H9 (cell line): Measurements from ENCODE around the gene SLC19A1. TPM values are rescaled to one million over a fixed set of nuclear protein-coding genes. Genes with fewer than 3 reads are reported as not detected.

Source experiments
- DNase-seq: peaks from one replicate; pipeline ENCODE4 v3.0.0-alpha.2; 2017
- H2AFZ ChIP-seq: one replicate; pipeline ENCODE4 v1.6.1; 2013; ENCODE audit warnings: mild to moderate bottlenecking, low read length, control low read depth, moderate library complexity
- H2AK5ac ChIP-seq: 2 replicates; pipeline ENCODE4 v1.6.1; 2013; ENCODE audit warnings: low read length, control low read depth, mixed read lengths; ENCODE audit not compliant: insufficient read length
- H2BK120ac ChIP-seq: one replicate; pipeline ENCODE4 v1.6.1; 2013; ENCODE audit warnings: low read depth, mild to moderate bottlenecking, low read length, control low read depth, inconsistent platforms; ENCODE audit not compliant: poor library complexity, severe bottlenecking
- H2BK12ac ChIP-seq: 2 replicates; pipeline ENCODE4 v1.6.1; 2013; ENCODE audit warnings: low read length, control low read depth, mixed read lengths, low read depth; ENCODE audit not compliant: insufficient read length
- H2BK15ac ChIP-seq: 2 replicates; pipeline ENCODE4 v1.6.1; 2013; ENCODE audit warnings: low read depth, low read length, control low read depth
- H2BK20ac ChIP-seq: one replicate; pipeline ENCODE4 v1.6.1; 2013; ENCODE audit warnings: low read depth, mild to moderate bottlenecking, low read length, control low read depth, inconsistent platforms; ENCODE audit not compliant: poor library complexity, severe bottlenecking
- H2BK5ac ChIP-seq: 2 replicates; pipeline ENCODE4 v1.6.1; 2013; ENCODE audit warnings: low read length, control low read depth, mixed read lengths; ENCODE audit not compliant: insufficient read length
- H3K14ac ChIP-seq: 2 replicates; pipeline ENCODE4 v1.6.1; 2013; ENCODE audit warnings: low read length, control low read depth; ENCODE audit not compliant: insufficient read depth
- H3K18ac ChIP-seq: 2 replicates; pipeline ENCODE4 v1.6.1; 2013; ENCODE audit warnings: low read depth, mild to moderate bottlenecking, mixed read lengths, low read length, control low read depth; ENCODE audit not compliant: insufficient read length
- H3K23ac ChIP-seq: 2 replicates; pipeline ENCODE4 v1.6.1; 2013; ENCODE audit warnings: low read length, control low read depth, mixed read lengths, low read depth; ENCODE audit not compliant: insufficient read length
- H3K23me2 ChIP-seq: 2 replicates; pipeline ENCODE4 v1.6.1; 2013; ENCODE audit warnings: low read depth, mild to moderate bottlenecking, mixed read lengths, low read length, control low read depth; ENCODE audit not compliant: insufficient read length, poor library complexity, severe bottlenecking
- H3K27ac ChIP-seq: 2 replicates; pipeline ENCODE4 v1.5.1; 2013; ENCODE audit warnings: low read length, control low read depth, mixed read lengths, low read depth; ENCODE audit not compliant: insufficient read length
- H3K27me3 ChIP-seq: 2 replicates; pipeline ENCODE4 v1.6.1; 2013; ENCODE audit warnings: low read length, control low read depth, inconsistent platforms; ENCODE audit not compliant: insufficient read depth
- H3K4ac ChIP-seq: 2 replicates; pipeline ENCODE4 v1.6.1; 2013; ENCODE audit warnings: low read depth, mild to moderate bottlenecking, control low read depth, inconsistent platforms, low read length, moderate library complexity
- H3K4me1 ChIP-seq: 2 replicates; pipeline ENCODE4 v1.6.1; 2013; ENCODE audit warnings: low read length, control low read depth, inconsistent platforms; ENCODE audit not compliant: insufficient read depth
- H3K4me2 ChIP-seq: 2 replicates; pipeline ENCODE4 v1.6.1; 2013; ENCODE audit warnings: low read length, control low read depth, mixed read lengths; ENCODE audit not compliant: insufficient read length, insufficient read depth
- H3K56ac ChIP-seq: 2 replicates; pipeline ENCODE4 v1.6.1; 2013; ENCODE audit warnings: low read depth, mild to moderate bottlenecking, mixed read lengths, low read length, control low read depth; ENCODE audit not compliant: insufficient read length
- H3K79me1 ChIP-seq: 2 replicates; pipeline ENCODE4 v1.6.1; 2013; ENCODE audit warnings: low read depth, mild to moderate bottlenecking, moderate library complexity, low read length, control low read depth, inconsistent platforms; ENCODE audit not compliant: insufficient read depth, poor library complexity, severe bottlenecking
- H3K79me2 ChIP-seq: 2 replicates; pipeline ENCODE4 v1.6.1; 2013; ENCODE audit warnings: low read length, control low read depth, inconsistent platforms; ENCODE audit not compliant: insufficient read depth
- H3K9ac ChIP-seq: 2 replicates; pipeline ENCODE4 v1.6.1; 2013; ENCODE audit warnings: low read length, control low read depth, mixed read lengths; ENCODE audit not compliant: insufficient read length; ENCODE audit errors: extremely low read depth
- H3K9me3 ChIP-seq: one replicate; pipeline ENCODE4 v1.6.1; 2013; ENCODE audit warnings: low read depth, low read length, inconsistent platforms; ENCODE audit not compliant: control insufficient read depth
- H3T11ph ChIP-seq: one replicate; pipeline ENCODE4 v1.6.1; 2013; ENCODE audit warnings: mild to moderate bottlenecking, low read length, control low read depth, inconsistent platforms
- H4K20me1 ChIP-seq: one replicate; pipeline ENCODE4 v1.6.1; 2013; ENCODE audit not compliant: control insufficient read depth, insufficient read length, insufficient read depth
- H4K5ac ChIP-seq: 2 replicates; pipeline ENCODE4 v1.6.1; 2013; ENCODE audit warnings: low read depth, mild to moderate bottlenecking, mixed read lengths, low read length, control low read depth; ENCODE audit not compliant: insufficient read length
- H4K8ac ChIP-seq: replicated peaks from 2 replicates; pipeline ENCODE4 v1.6.1; 2013; ENCODE audit warnings: low read length, control low read depth, mixed read lengths, low read depth; ENCODE audit not compliant: insufficient read length
- H4K91ac ChIP-seq: 2 replicates; pipeline ENCODE4 v1.6.1; 2013; ENCODE audit warnings: low read depth, mild to moderate bottlenecking, moderate library complexity, mixed read lengths, low read length, control low read depth; ENCODE audit not compliant: insufficient read length
- H3K27ac Mint-ChIP-seq, 3 experiments: 2 replicates in 2 of 3; 3 replicates in 1 of 3; pipeline ENCODE4 v1.8.0; 2020 to 2021; ENCODE audit warnings: mixed read lengths in 3 of 3, mild to moderate bottlenecking in 1 of 3, moderate library complexity in 1 of 3
- H3K27me3 Mint-ChIP-seq: 2 replicates; pipeline ENCODE4 v1.8.0; 2021; ENCODE audit warnings: low read depth, mild to moderate bottlenecking, moderate library complexity, mixed read lengths
- H3K36me3 Mint-ChIP-seq, 3 experiments: 2 replicates in 2 of 3; 3 replicates in 1 of 3; pipeline ENCODE4 v1.8.0; 2020 to 2021; ENCODE audit warnings: low read depth in 3 of 3, mixed read lengths in 3 of 3; ENCODE audit not compliant: insufficient read depth in 1 of 3
- H3K4me1 Mint-ChIP-seq, 2 experiments: 2 replicates each; pipeline ENCODE4 v1.8.0; 2020; ENCODE audit warnings: mixed read lengths in 2 of 2
- H3K4me3 Mint-ChIP-seq, 2 experiments: 2 replicates in 1 of 2; 3 replicates in 1 of 2; pipeline ENCODE4 v1.8.0; 2020 to 2021; ENCODE audit warnings: mild to moderate bottlenecking in 2 of 2, mixed read lengths in 2 of 2, moderate library complexity in 1 of 2
- H3K9me3 Mint-ChIP-seq, 2 experiments: 2 replicates in 1 of 2; 3 replicates in 1 of 2; pipeline ENCODE4 v1.8.0; 2020; ENCODE audit warnings: mild to moderate bottlenecking in 2 of 2, mixed read lengths in 2 of 2, moderate library complexity in 1 of 2
- WGBS: extraction: QIAGEN DNeasy Blood & Tissue Kit; methylation state at CpG from one replicate; pipeline ENCODE4 v1.1.7; 2013; ENCODE audit warnings: missing lambda C conversion rate, low lambda C conversion rate, mixed read lengths; ENCODE audit not compliant: insufficient read length; ENCODE audit errors: extremely low coverage; 5-methylcytosine and 5-hydroxymethylcytosine counted together
- total RNA-seq: library from RNA; stranded (reverse); gene quantifications from 2 replicates; pipeline ENCODE4 v1.2.1, GENCODE V29; 2021
- TF ChIP-seq, protein P1 (sequence below): fragments of 200-600 bp; sonication (generic); conservative IDR thresholded peaks from 3 replicates; pipeline ENCODE4 v1.8.0; 2021; ENCODE audit warnings: antibody characterized with exemption, mild to moderate bottlenecking

The SLC19A1 gene
- total RNA-seq, 1 experiment from 2014 or later: 32.4 TPM

GRCh38 chr21:45507523-45507875, 34.7 kb downstream of the SLC19A1 start:
- no peak overlapping the region for H3K4me2 ChIP-seq
- Mint-ChIP-seq H3K27me3 (peaks cover 7% of the 10 kb centered on the region; the same call in 1 of the 2 replicates), H3K36me3 (peaks cover 3 to 39% (median 29%) of the 10 kb centered on the region in 3 experiments; a peak in 6 of 7 replicates), H3K27ac (peak overlapping the region in 1 of 3 experiments; percentile 25; a peak in 1 of 7 replicates), H3K4me1 (peaks cover 0 to 4% of the 10 kb centered on the region in 2 experiments; a peak in 1 of 4 replicates), H3K9me3 (no peaks in the 10 kb centered on the region; a peak in 1 of 5 replicates), H3K4me3 (no peak overlapping the region)
- H2BK20ac ChIP-seq: no peak overlapping the region
- TF ChIP-seq, protein P1, sequence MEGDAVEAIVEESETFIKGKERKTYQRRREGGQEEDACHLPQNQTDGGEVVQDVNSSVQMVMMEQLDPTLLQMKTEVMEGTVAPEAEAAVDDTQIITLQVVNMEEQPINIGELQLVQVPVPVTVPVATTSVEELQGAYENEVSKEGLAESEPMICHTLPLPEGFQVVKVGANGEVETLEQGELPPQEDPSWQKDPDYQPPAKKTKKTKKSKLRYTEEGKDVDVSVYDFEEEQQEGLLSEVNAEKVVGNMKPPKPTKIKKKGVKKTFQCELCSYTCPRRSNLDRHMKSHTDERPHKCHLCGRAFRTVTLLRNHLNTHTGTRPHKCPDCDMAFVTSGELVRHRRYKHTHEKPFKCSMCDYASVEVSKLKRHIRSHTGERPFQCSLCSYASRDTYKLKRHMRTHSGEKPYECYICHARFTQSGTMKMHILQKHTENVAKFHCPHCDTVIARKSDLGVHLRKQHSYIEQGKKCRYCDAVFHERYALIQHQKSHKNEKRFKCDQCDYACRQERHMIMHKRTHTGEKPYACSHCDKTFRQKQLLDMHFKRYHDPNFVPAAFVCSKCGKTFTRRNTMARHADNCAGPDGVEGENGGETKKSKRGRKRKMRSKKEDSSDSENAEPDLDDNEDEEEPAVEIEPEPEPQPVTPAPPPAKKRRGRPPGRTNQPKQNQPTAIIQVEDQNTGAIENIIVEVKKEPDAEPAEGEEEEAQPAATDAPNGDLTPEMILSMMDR: no peak
- H2BK120ac ChIP-seq: no peak overlapping the region
- no peaks in the 10 kb centered on the region for H3K27me3 ChIP-seq
- H3K56ac ChIP-seq: no peak overlapping the region
- H4K20me1 ChIP-seq: no peaks in the 10 kb centered on the region
- no peak overlapping the region for H3K18ac ChIP-seq
- no peak overlapping the region for H4K5ac ChIP-seq
- no peak overlapping the region for H3K27ac ChIP-seq
- no peak for DNase-seq
- H2BK12ac ChIP-seq: no peak overlapping the region
- no peak overlapping the region for H4K91ac ChIP-seq
- H3K9me3 ChIP-seq: no peaks in the 10 kb centered on the region
- H3K79me1 ChIP-seq: no peaks in the 10 kb centered on the region
- no peak overlapping the region for H2AK5ac ChIP-seq
- no peak overlapping the region for H3K23ac ChIP-seq
- H4K8ac ChIP-seq: no peak overlapping the region
- no peak overlapping the region for H3T11ph ChIP-seq
- H3K4ac ChIP-seq: no peak overlapping the region
- no peak overlapping the region for H3K9ac ChIP-seq
- no peak overlapping the region for H3K14ac ChIP-seq
- H2BK15ac ChIP-seq: no peak overlapping the region
- no peaks in the 10 kb centered on the region for H3K23me2 ChIP-seq
- no peaks in the 10 kb centered on the region for H3K4me1 ChIP-seq
- no peak overlapping the region for H2BK5ac ChIP-seq
- WGBS: no CpG with 5 or more reads among the region's 9 CpGs
- H3K79me2 ChIP-seq: no peaks in the 10 kb centered on the region
- H2AFZ ChIP-seq: no peak overlapping the region
